Large intestine (tissue), 3 donors: ENCODE results near the gene PARL. TPM values are rescaled to one million over a fixed set of nuclear protein-coding genes. Genes with fewer than 3 reads are reported as not detected.

Source experiments
- DNase-seq, 2 donors: peaks; one replicate each; pipeline versions ENCODE4 v3.0.0 to v3.0.0-alpha.2; 2013
- H3K27ac ChIP-seq: one replicate; pipeline ENCODE4 v1.5.1; 2013; ENCODE audit warnings: low read length
- H3K27me3 ChIP-seq: 2 replicates; pipeline ENCODE4 v1.6.1; 2013; ENCODE audit warnings: low read length; ENCODE audit not compliant: control insufficient read depth, insufficient read depth
- H3K36me3 ChIP-seq: 2 replicates; pipeline ENCODE4 v1.6.1; 2013; ENCODE audit warnings: low read length; ENCODE audit not compliant: control insufficient read depth, insufficient read depth
- H3K4me1 ChIP-seq: one replicate; pipeline ENCODE4 v1.6.1; 2013; ENCODE audit warnings: low read length; ENCODE audit not compliant: control insufficient read depth, insufficient read depth
- H3K4me3 ChIP-seq: one replicate; pipeline ENCODE4 v1.5.1; 2013; ENCODE audit warnings: low read length
- H3K9me3 ChIP-seq: one replicate; pipeline ENCODE4 v1.6.1; 2013; ENCODE audit warnings: mild to moderate bottlenecking, low read depth, low read length, moderate library complexity; ENCODE audit not compliant: control insufficient read depth
- WGBS: methylation state at CpG from one replicate; pipeline ENCODE4 v1.1.5; 2013; ENCODE audit warnings: low lambda C conversion rate; ENCODE audit not compliant: insufficient coverage; 5-methylcytosine and 5-hydroxymethylcytosine counted together
- polyA plus RNA-seq: library from polyadenylated mRNA; unstranded; fragments of 120-200 nt; gene quantifications from one replicate; pipeline ENCODE4 v1.2.1, GENCODE V29; 2013

PARL gene
- polyA plus RNA-seq, 1 donor, result 42.1 TPM

DNA sequence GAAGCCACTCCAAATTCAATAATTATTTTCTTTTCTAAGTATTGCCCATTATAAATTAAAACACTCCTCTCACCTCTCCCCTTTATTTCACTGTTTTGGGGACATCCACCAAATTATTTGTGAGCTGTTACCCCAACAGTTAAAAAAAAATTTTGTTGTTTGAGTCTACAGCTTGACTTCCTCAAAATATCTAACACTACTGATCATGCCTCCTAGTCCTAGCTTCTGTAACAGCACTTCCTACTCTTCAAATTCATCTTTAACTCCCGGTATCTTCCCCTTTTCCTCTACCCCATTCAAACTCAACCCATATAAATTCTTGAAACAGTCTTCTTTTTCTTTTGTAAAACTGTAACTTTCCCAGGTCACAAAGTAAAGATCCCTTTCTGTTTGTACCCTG lies 15.9 kb downstream of the PARL start:
- H3K27ac ChIP-seq, result no peak overlapping the region

DNA sequence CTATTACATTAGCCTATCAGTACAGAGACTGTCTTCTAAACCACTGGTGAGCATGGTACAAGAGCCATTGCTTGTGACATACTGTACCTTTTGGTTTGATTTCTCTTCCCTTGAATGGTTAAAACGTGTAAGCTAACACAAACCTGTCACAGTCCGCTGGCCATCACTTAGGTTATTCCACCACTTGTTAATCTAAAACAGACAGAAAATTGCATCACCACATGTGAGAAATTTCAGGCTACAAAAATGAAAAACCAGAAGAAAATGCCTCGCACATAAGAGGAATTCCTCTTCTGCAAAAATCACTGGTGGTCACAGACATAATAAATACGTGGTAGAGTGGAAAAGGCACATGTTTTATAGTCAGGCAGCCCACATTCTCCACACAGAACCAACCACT lies 22.1 kb downstream of the PARL start:
- 80% methylated on average over 1 of the region's 4 CpGs for WGBS
- Histone ChIP-seq H3K36me3 (peaks cover 64% of the 10 kb centered on the region), H3K27me3 (no peaks in the 10 kb centered on the region), H3K4me3 (no peak overlapping the region), H3K27ac (no peak overlapping the region), H3K9me3 (no peaks in the 10 kb centered on the region), H3K4me1 (no peaks in the 10 kb centered on the region)
- DNase-seq, result no peak

More for the DNA sequence above, 15.9 kb downstream of the PARL start:
- Histone ChIP-seq H3K36me3 (peaks cover 25% of the 10 kb centered on the region), H3K4me3 (no peak overlapping the region), H3K9me3 (no peaks in the 10 kb centered on the region), H3K27me3 (no peaks in the 10 kb centered on the region), H3K4me1 (peaks cover 2% of the 10 kb centered on the region)
- no peak for DNase-seq
- 100% methylated on average over 1 of the region's 1 CpG for WGBS

DNA sequence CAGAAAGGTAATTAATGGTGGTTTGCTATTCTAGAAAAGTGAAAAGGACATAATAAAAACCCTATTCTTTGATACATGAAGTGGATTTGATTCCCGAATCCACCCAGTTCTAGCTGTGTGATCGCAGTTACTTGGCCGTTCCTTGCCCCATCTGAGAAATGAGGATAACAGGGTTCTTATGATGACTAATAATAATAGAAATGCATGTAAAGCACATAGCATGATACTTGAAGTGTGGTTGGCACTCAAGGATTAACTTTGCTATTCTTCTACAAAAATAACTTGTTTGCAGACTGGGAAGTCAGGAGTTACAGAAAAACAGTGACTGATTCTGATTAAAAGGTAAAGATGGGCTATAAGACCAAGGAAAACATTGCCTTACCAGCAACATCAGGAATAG lies 26.8 kb downstream of the PARL start:
- Histone ChIP-seq H3K4me1 (no peaks in the 10 kb centered on the region), H3K9me3 (no peaks in the 10 kb centered on the region), H3K27ac (no peak overlapping the region), H3K4me3 (no peak overlapping the region), H3K27me3 (no peaks in the 10 kb centered on the region), H3K36me3 (peaks cover 43% of the 10 kb centered on the region)
- DNase-seq, result no peak
- WGBS, result no CpG with 5 or more reads among the region's 3 CpGs

DNA sequence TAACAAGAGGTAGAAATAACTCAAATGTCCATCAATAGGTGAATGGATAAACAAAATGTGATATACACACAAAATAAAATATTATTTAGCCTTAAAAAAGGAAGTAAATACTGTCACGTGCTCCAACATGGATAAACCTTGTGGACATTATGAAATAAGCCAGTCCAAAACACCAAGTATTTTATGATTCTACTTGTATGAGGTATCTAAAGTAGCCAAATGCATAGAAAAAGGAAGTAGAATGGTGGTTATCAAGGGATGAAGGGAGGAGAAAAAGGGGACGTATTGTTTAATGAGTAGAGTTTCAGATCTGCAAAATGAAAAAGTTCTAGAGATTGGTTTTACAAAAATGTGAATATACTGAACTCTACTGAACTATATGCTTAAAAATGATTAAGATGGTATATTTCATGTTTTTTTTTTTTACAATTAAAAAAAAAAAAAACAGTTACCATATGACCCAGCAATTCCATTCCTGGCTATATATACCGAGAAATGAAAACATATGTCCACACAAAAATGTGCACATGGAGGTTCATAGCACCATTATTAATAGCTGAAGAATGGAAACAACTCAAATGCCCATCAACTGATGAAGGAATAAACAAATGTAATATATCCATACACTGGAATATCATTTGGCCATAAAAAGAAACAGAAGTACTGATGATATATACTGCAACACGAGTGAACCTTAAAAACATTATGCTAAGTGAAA lies 30.2 kb downstream of the PARL start:
- H3K4me1 ChIP-seq, result no peaks in the 10 kb centered on the region
- no peaks in the 10 kb centered on the region for H3K9me3 ChIP-seq
- WGBS, result 94% methylated on average over 3 of the region's 4 CpGs
- no peaks in the 10 kb centered on the region for H3K27me3 ChIP-seq
- H3K36me3 ChIP-seq, result peaks cover 30% of the 10 kb centered on the region
- no peak overlapping the region for H3K4me3 ChIP-seq
- no peak for DNase-seq
- H3K27ac ChIP-seq, result no peak overlapping the region

DNA sequence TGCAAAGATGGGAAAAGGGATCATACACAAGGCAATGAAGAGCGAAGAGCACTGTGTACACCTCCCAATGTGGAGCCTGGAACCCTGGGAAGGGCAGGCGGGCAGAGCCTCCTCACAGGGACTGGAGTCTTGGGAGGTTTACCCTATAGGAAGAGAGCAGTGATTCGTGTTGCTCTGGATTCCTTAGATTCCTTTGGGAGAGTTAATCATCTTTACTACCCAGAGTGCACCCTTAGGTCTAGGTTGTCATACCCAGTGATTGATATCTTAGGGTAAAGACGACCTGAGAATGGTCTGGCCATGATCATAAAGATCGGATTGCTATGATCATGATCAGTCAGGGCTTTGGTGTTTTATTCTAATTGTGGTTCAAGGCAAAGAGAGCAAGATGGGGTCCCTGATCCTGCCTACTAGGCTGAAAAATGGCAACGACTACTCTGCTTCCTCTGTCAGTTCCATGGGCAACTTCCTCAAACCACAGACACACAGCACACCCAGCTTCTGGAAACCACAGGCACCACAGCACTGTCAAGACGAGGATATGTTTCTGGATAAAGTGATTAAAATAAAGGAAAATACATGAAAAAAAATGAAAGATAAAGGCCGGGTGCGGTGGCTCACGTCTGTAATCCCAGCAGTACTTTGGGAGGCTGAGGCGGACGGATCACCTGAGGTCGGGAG lies 38.9 kb downstream of the PARL start:
- no peak overlapping the region for H3K27ac ChIP-seq
- no CpG with 5 or more reads among the region's 13 CpGs for WGBS
- no peak overlapping the region for H3K4me3 ChIP-seq
- H3K9me3 ChIP-seq, result no peaks in the 10 kb centered on the region
- H3K27me3 ChIP-seq, result no peaks in the 10 kb centered on the region
- peaks cover 54% of the 10 kb centered on the region for H3K36me3 ChIP-seq
- no peak for DNase-seq
- H3K4me1 ChIP-seq, result no peaks in the 10 kb centered on the region

DNA sequence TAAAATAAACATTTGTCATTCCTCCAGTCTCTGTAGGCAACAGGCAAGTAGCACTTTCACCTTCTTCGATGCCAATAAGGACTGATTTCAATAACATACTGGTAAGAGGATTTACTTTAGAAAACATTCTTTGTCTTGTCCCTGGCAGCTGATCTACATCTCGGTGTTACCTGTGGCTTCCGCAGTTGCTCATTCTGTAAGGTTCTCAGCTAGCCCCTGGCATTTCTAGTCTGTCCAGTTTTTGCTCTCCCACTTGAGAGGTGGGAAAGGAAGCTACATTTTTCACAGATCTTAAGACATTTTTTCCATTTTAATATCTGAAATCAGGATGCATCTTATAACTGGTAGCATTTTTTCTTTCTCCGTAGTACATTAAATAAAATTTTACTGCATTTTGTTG lies 39.6 kb downstream of the PARL start:
- DNase-seq, result no peak
- WGBS, result 89% methylated on average over 4 of the region's 4 CpGs
- peaks cover 56% of the 10 kb centered on the region for H3K36me3 ChIP-seq
- no peaks in the 10 kb centered on the region for H3K27me3 ChIP-seq
- H3K4me3 ChIP-seq, result no peak overlapping the region
- H3K9me3 ChIP-seq, result no peaks in the 10 kb centered on the region
- H3K4me1 ChIP-seq, result no peaks in the 10 kb centered on the region
- no peak overlapping the region for H3K27ac ChIP-seq

DNA sequence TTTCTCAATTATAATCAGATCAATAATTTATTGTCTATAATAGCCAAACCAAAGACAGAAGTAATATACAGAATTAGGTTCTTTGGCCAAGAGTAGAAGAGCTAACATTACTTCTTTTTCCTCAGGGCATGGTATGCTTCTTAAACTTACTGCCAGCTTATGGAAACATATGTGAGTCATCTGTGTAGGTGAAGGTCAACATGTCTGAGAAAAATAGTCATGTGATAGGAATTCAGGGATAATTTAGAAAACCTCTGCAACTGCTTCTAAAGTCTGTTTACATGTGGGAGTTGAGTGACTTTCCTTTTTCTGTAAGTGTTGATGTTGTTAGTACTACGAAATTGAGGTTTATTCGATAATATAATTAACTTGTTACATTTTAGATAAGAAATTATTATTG lies 40.1 kb downstream of the PARL start:
- peak in 1 of 2 donors; percentile 7 for DNase-seq
- WGBS, result no CpG with 5 or more reads among the region's 2 CpGs
- no peak overlapping the region for H3K4me3 ChIP-seq
- H3K9me3 ChIP-seq, result no peaks in the 10 kb centered on the region
- H3K36me3 ChIP-seq, result peaks cover 59% of the 10 kb centered on the region
- no peaks in the 10 kb centered on the region for H3K4me1 ChIP-seq
- no peaks in the 10 kb centered on the region for H3K27me3 ChIP-seq
- no peak overlapping the region for H3K27ac ChIP-seq

DNA sequence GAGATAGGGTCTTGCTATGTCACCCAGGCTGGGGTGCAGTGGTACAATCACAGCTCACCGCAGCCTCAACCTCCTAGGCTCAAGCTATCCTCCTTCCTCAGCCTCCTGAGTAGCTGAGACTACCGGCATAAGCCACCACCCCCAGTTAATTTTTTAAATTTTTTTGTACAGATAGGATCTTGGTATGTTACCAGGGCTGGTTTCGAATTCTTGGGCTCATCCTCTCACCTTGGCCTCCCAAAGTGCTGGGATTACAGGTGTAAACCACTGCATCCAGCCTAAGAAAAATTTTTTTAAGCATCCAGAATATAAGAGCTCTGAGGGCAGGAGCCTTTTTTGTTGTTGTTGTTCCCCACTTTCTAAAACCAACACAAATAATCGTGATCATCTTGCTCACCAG lies 44.9 kb downstream of the PARL start:
- no peak for DNase-seq
- Histone ChIP-seq H3K4me1 (no peaks in the 10 kb centered on the region), H3K36me3 (peaks cover 63% of the 10 kb centered on the region), H3K4me3 (no peak overlapping the region), H3K27ac (no peak overlapping the region), H3K27me3 (no peaks in the 10 kb centered on the region), H3K9me3 (no peaks in the 10 kb centered on the region)
- WGBS, result no CpG with 5 or more reads among the region's 4 CpGs

DNA sequence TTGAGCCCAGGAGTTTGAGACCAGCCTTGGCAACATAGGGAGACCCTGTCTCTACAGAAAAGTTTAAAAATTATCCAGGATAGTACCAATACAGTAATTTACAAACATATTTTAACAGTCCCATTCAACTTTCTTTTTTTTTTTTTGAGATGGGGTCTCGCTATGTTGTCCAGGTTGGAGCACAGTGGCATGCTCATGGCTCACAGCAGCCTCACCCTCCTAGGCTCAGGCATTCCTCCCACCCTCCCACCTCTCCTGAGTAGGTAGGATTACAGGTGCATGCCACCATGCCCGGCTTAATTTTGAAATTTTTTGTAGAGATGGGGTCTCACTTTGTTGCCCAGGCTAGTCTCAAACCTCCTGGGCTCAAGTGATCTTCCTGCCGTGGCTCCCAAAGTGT lies 46.8 kb downstream of the PARL start:
- Histone ChIP-seq H3K27ac (no peak overlapping the region), H3K36me3 (peaks cover 72% of the 10 kb centered on the region), H3K4me3 (no peak overlapping the region), H3K27me3 (no peaks in the 10 kb centered on the region), H3K4me1 (no peaks in the 10 kb centered on the region), H3K9me3 (no peaks in the 10 kb centered on the region)
- WGBS, result no CpG with 5 or more reads among the region's 3 CpGs
- DNase-seq, result no peak

DNA sequence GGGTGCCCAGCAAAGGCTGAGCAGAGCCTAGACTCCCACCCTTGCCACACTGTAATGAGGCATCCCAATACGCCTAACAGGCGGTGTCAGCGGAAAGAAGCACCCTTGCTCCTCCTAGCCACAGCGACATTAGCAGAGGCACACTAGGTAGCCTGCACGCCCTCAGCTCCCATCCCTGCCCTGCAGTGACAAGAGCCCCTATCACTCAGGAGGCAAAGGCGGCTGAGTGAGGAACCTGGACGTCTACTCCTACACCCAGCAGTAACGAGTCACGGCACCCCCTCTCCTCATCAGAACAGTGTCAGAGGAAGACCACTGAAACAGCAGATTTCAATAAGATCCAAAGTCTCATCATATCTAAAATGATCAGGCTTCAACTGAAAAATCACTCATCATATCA lies 47.3 kb downstream of the PARL start:
- DNase-seq, result no peak
- Histone ChIP-seq H3K36me3 (peaks cover 74% of the 10 kb centered on the region), H3K27ac (no peak overlapping the region), H3K4me3 (no peak overlapping the region), H3K9me3 (no peaks in the 10 kb centered on the region), H3K27me3 (no peaks in the 10 kb centered on the region), H3K4me1 (no peaks in the 10 kb centered on the region)
- WGBS, result no CpG with 5 or more reads among the region's 9 CpGs

DNA sequence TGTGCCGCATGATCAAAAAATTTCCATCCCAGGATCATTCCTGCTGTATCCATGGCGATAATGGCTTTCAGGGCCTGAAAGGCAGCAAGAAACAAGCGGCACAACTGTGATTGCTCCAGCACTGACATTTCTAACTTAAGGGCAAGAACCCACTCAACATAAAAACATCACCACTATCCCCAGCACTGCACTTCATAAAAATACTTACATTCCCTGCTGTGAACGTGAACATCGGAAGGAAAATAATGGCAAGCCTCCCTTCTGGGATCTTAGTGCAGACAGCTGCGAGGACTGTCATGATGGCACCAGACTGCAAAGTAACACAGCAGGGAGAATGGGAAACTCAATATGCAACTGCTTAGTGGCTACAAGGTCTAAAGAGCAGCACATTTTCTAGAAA lies 51.2 kb downstream of the PARL start:
- no peaks in the 10 kb centered on the region for H3K4me1 ChIP-seq
- DNase-seq, result no peak
- WGBS, result no CpG with 5 or more reads among the region's 6 CpGs
- peaks cover 60% of the 10 kb centered on the region for H3K36me3 ChIP-seq
- no peak overlapping the region for H3K27ac ChIP-seq
- H3K4me3 ChIP-seq, result no peak overlapping the region
- H3K9me3 ChIP-seq, result no peaks in the 10 kb centered on the region
- no peaks in the 10 kb centered on the region for H3K27me3 ChIP-seq
